CD4-positive, alpha-beta T cell treated with Interleukin-6 for 4 hours (primary cell): Measurements from ENCODE around the gene NHS.
"Not testable (repeated sequence)": the region's sequence is repeated elsewhere in the genome, so short reads cannot be mapped to it uniquely, and the experiment has no call there.

Experiments used
- DNase-seq: peaks from one replicate; pipeline ENCODE4 v3.0.0-alpha.2; 2020; ENCODE audit warnings: mixed read lengths

NHS gene

DNA sequence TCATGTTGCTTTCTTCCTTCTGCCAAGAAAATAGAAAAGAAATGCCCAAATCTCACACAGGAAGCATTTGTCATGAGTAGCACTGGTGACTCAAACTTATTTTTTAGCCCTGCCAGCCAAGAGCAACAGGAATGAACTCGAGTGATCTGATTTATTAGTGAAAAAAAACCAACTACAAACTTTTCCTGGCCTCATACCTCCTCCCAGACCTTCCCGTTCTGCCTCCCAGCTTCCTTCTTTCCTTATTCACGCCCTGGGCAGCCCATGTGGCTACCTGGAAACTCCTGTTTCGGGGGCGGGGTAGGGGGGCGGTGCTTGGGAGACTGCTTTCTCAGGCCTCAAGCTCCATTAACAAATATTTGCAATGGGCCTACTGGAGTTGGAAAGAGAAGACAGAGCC is 178.5 kb downstream of the NHS start:
- DNase-seq, result no peak

- no peak for DNase-seq
These were observed 179.0 kb downstream of the NHS start for GRCh38 chrX:17553961-17554482.

- no peak for DNase-seq
These were observed 179.9 kb downstream of the NHS start for GRCh38 chrX:17554914-17555313.

DNA sequence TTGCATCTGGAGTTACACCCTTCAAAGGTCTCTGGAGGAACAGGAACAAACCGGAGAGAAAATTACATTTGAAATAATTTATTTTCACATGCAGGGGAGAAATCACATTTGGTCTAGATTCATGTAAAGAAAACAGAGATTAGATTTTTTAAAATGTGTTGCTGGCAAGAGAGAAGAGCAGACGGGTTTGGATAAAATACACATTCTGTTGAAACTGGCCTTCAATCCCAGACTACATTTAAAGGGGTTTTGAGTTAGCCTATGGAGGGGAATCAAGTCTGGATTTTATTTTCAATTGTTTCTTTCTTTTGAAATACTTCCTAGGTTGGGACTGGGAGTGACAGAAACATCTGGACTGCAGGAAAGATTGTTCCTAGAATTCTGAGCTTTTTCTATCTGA is 180.8 kb downstream of the NHS start:
- no peak for DNase-seq

GRCh38 chrX:17559728-17560379 is 184.9 kb downstream of the NHS start:
- DNase-seq, result no peak

- DNase-seq, result no peak
These were observed 185.4 kb downstream of the NHS start for GRCh38 chrX:17560385-17560784.

GRCh38 chrX:17563076-17563475 is 188.1 kb downstream of the NHS start:
- DNase-seq, result no peak

GRCh38 chrX:17563515-17563914 is 188.5 kb downstream of the NHS start:
- DNase-seq, result no peak

DNA sequence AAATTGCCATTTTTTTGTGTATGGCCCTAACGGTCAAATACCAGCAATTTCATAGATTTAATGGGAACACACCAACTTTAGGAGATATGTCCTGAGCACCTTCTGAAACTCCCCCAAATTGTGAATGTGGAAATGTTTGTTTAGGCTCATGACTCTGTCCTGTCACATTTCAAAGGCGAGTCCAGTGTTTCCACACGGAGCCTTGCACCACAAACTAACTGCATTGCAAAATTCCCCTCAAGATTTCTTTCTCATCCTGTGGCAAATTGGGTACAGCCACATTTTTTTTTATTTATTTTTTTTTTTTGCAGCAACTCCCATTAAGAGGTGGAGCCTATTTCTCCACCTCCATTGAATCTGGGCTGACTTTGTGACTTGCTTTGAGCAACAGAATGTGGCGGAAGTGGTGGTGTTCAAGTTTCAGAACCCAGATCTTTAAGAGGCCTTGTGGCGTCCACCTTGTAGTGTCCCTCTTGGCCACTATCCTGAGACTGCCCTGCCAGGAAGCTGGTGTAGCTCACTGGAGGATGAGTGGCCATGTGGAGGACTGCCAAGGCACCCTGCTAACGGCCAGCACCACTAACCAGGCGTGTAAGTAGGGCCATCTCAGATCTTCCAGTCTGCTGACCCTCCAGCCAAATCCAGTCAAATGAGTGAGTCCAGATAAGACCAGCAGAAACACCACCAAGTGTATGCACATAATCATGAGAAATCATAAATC is 189.8 kb downstream of the NHS start:
- no peak for DNase-seq

DNA sequence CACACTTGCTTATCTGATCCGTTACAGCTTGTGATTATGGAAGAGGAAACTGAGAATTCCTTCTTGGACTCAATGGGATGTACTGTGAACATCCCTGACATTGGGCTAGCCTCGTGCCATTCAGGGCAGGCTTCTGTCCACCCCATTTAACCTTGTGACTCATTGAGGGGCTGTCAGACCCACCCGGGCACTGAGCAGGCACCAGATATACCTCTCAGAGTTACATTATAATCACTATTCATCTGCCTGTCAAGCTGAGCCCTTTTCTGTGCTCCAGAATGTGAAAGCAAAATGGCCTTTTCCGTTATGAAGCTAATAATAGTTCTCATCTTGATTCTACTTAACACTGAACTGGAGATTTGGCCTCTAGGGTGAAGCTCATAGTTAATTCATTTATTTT is 191.7 kb downstream of the NHS start:
- DNase-seq, result no peak

DNA sequence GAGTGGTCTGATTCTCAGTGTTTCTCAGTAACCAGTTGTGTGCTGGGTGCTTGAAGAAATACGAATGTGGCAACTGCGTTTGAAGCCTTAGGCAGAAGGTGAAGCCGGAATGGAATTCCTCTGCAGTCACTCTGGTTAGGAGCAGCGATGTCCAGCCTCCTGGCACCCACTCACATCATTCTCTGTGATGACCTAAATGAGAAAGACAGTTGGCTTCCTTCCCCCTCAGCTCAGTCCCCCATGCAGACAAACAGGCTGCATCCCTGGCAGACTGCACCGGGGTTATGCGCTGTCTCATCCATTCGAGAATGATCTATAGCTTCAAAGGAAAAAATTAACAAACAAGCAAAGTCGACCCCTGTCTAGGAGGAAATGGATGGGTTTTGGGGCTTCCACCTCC is 192.2 kb downstream of the NHS start:
- no peak for DNase-seq

GRCh38 chrX:17567821-17568220 is 192.8 kb downstream of the NHS start:
- DNase-seq, result no peak

- not testable (repeated sequence) for DNase-seq
These were observed 193.8 kb downstream of the NHS start for GRCh38 chrX:17568804-17569203.

- no peak for DNase-seq
These were observed 204.0 kb downstream of the NHS start for GRCh38 chrX:17579026-17579425.

DNA sequence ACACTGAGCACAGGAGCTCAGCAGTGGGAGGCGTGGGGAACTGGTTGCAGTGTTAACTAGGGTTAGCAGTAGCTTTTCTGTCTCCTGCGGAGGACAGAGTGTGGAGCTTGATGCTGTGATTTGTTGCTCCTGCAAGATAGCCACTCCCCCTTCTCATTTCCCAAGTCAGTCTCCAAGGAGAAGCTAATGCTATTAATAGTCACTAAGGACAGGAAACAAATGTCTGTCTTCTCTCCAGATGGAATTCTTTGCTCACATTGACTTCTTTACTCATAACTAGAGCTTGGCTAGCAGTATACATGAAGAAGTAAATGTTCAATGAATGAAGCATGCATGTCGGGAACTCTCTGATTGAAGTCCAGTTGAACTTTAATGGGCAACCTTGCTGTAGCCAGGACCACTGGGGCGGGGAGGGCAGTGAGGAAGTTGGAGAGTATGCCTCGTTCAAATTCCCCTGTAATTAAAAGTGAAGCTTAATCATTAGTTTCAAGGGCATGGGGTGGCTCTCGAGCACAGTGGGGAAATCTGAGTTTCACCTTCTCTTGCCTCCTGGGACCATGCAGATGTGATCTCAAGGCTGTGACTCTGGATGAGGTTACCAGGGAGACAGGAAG is 205.6 kb downstream of the NHS start:
- DNase-seq, result no peak

DNA sequence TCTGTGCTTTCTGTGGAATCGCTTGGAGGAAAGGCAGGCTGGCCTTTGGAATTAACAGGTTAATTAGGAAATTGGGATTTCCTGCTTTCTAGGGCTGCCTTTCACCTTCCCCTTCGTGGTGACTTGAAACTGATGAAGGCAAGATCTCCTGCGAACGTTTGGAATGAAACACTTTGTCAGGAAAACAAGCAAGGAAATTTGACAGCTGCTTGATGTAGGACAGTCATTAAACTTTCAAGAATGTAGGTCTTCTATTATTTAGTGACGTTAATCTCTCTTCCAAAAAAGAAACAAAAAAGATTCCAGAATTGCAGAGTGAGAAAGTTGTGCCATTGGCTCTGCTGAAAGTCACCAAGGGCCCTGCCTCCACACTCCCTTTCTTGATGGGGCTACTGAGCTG is 206.6 kb downstream of the NHS start:
- no peak for DNase-seq

DNA sequence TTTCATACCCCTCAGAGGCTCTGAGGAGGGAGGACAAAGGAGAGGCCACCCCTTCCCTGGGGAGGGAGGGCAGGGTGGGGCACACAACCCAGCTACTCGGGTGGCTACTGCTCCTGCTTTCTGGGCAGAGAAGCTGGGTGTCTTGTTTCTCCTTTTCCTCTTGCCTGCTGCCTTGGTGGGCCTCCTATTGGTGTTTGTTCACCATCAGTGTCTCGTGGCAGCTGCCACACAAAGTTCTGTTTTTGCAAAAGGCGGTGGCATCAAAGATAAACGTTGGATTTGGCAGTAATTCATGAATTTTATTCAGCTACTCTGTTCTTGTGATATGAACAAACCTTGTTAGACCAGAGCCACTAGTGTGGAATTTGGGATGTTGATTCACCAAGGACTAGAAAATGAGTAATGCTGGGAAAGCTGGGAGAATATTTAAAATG is 209.3 kb downstream of the NHS start:
- no peak for DNase-seq

- DNase-seq, result no peak
These were observed 210.0 kb downstream of the NHS start for GRCh38 chrX:17585006-17585405.

DNA sequence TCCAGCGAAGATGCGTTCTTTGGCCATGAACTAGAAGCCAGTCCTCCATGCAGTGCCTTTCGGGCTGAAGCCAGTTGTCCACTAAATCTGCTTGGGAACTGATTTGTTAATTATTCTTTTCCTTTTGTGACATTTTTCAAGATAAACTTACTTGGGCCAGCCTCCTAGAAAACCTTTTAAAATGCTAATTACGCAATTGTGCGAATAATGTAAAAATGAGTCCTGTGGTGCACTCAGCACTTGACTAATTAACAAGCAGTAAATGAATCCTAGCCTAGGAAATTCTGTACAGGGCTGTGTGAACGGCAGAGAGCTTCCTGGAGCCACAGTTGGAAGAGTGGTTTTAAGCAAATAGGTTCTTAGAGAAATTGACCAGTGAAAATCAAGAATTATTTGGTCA is 212.4 kb downstream of the NHS start:
- DNase-seq, result no peak

- DNase-seq, result no peak
These were observed 213.3 kb downstream of the NHS start for GRCh38 chrX:17588303-17588702.

DNA sequence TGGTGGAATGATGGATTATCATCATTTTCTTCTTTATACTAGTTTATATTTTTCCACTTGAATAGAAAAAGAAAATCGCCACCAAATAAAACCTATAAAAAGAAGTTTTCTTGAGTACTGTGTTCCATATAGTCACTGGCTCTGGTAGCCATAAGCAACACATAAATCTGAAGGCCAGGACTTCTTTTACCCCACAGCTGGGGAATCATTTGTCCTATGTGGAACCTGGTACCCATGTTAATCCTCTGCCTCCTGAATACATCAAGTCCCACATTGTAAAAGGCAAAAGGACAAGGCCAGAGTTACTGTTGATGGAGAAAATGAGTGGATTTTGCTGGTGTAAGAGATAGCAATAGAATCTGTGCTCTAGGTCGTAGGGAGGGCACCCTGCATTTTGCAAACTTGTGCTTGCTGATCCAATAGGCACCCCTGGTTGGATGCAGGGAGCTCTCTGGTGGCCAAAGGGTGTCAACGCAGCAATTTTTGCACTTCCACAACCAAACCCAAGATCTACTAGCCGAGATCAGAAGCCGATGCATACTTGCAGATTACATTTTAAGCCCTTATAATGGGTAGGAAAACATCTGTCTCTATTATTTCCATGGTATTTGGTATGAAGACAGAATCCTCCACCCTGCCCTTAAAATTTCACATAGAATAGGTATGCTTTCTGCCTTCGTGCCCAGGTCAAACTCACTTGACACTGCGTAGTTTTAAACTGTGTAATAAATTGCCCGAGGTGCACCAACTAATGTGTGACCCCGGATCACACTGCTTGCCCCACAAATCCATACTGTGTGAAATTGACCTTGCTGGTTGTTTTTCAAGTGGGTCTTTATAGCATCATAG is 216.1 kb downstream of the NHS start:
- DNase-seq, result no peak

GRCh38 chrX:17591741-17592110 is 216.7 kb downstream of the NHS start:
- no peak for DNase-seq

DNA sequence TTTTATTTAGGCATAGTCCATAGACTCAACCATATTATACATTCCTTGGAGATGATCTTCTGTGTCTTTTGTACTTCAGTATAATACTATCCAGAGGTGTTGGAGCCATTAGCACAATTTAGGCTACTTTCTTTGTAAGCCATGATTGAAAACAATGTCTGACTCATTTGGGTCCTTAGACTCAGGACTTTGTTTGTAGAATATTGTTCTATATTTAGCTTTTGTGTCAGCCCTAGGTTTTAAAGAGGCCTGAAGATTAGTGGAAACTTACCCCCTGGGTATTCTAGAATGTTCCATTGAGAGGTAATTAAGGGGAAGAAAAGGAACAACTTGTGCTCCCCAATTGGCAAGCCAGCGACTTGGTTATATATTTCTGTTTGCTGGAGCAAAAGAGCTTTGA is 217.1 kb downstream of the NHS start:
- DNase-seq, result no peak
